GM20431 (cell line): ENCODE measurements around the gene ASIC2.

Source experiments
- in situ Hi-C: fragments of 300-500 bp; cut with MseI, MboI; formaldehyde crosslinking; loops from one replicate; pipeline ENCODE4 v1.15.0; 2020; ENCODE audit warnings: low sequenced_read_pairs; ENCODE audit not compliant: unreplicated experiment

Gene ASIC2

GRCh38 chr17:33169580-33170285 is 123.4 kb downstream of the ASIC2 start:
- in situ Hi-C loops, result no loop called here

GRCh38 chr17:33167736-33168135 is 125.4 kb downstream of the ASIC2 start:
- in situ Hi-C loops, result no loop called here

- in situ Hi-C loops, result no loop called here
Observed at GRCh38 chr17:33166472-33166871, 126.6 kb downstream of the ASIC2 start.

GRCh38 chr17:33164169-33164881 is 128.8 kb downstream of the ASIC2 start:
- in situ Hi-C loops, result no loop called here

GRCh38 chr17:33163533-33164168 is 129.4 kb downstream of the ASIC2 start:
- in situ Hi-C loops, result no loop called here

GRCh38 chr17:33154869-33155455 is 138.1 kb downstream of the ASIC2 start:
- in situ Hi-C loops, result no loop called here

- in situ Hi-C loops, result no loop called here
Observed at GRCh38 chr17:33152783-33153182, 140.3 kb downstream of the ASIC2 start.

GRCh38 chr17:33151565-33151964 is 141.5 kb downstream of the ASIC2 start:
- in situ Hi-C loops, result no loop called here

GRCh38 chr17:33145941-33146340 is 147.2 kb downstream of the ASIC2 start:
- in situ Hi-C loops, result no loop called here

- in situ Hi-C loops, result no loop called here
Observed at GRCh38 chr17:33144837-33145236, 148.3 kb downstream of the ASIC2 start.

- in situ Hi-C loops, result no loop called here
Observed at GRCh38 chr17:33142705-33143299, 150.3 kb downstream of the ASIC2 start.

GRCh38 chr17:33140413-33141099 is 152.5 kb downstream of the ASIC2 start:
- in situ Hi-C loops, result no loop called here

GRCh38 chr17:33138627-33139026 is 154.5 kb downstream of the ASIC2 start:
- in situ Hi-C loops, result no loop called here

- in situ Hi-C loops, result no loop called here
Observed at GRCh38 chr17:33137426-33137825, 155.7 kb downstream of the ASIC2 start.

GRCh38 chr17:33135691-33136090 is 157.4 kb downstream of the ASIC2 start:
- in situ Hi-C loops, result no loop called here

GRCh38 chr17:33131620-33132019 is 161.5 kb downstream of the ASIC2 start:
- in situ Hi-C loops, result no loop called here

GRCh38 chr17:33127706-33128105 is 165.4 kb downstream of the ASIC2 start:
- in situ Hi-C loops, result no loop called here

GRCh38 chr17:33126086-33126485 is 167.0 kb downstream of the ASIC2 start:
- in situ Hi-C loops, result no loop called here

GRCh38 chr17:33125552-33125950 is 167.5 kb downstream of the ASIC2 start:
- in situ Hi-C loops, result no loop called here
